ENCODE results near the gene NBAS. TPM values are rescaled to one million over a fixed set of nuclear protein-coding genes. Genes with fewer than 3 reads are reported as not detected.
A peak's percentile ranks its signal among the peaks of the same experiment; 100 is the strongest.

Gene NBAS
- total and polyA plus RNA-seq, 9 of the 15 experiments (the other 6 are each of a cell fraction or from before 2014, with no cell fraction given) = 15.3 to 94.4 (median 69.9) TPM

DNA sequence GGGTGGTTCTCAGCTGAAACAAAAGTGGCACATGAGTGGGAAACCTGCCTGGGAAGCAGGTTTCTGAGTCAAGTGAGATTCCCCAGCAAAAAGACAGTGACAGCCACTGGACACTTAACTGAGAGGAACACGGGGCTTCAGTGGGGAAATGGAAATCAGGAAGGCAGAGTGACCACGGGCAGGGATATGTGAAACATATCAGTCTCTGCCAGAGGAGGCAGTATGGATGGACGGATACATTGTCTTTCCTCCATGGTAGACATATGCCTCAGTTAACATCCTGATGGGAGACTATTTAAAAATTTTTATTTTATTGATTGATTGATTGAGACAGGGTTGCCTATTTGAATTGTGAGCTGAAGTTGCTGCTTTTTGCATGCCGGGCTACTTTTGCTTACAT lies 292.1 kb downstream of the NBAS start:
- FAIRE-seq = no peak
- Histone ChIP-seq H3K4me3 (no peak overlapping the region), H3K36me3 (ENCODE audit: control insufficient read depth, insufficient read depth, low read length) (peaks cover 59% of the 10 kb centered on the region; the same call in 2 of the 3 replicates), H3K9me3 (replicated peaks; ENCODE audit: control insufficient read depth, insufficient read depth, low read depth, low read length) (no peaks in the 10 kb centered on the region), H3K4me2 (ENCODE audit: insufficient read depth, low read length) (no peak overlapping the region), H3K4me1 (replicated peaks in 1 of 2; ENCODE audit: control insufficient read depth in 2 of 2, insufficient read depth in 2 of 2, low read length in 2 of 2) (no peaks in the 10 kb centered on the region), H2AFZ (ENCODE audit: low read depth, low read length) (no peak overlapping the region), H3K27me3 (ENCODE audit: control insufficient read depth in 2 of 2, insufficient read depth in 2 of 2, low read length in 2 of 2) (no peaks in the 10 kb centered on the region), H3K79me2 (ENCODE audit: control insufficient read depth, insufficient read depth, low read length) (no peaks in the 10 kb centered on the region), H3K27ac (ENCODE audit: extremely low read depth, low read depth, low read length) (no peak overlapping the region), H3K9ac (ENCODE audit: insufficient read depth in 1 of 2, low read depth in 2 of 2, low read length in 2 of 2) (no peak overlapping the region), H4K20me1 (replicated peaks; ENCODE audit: control insufficient read depth, insufficient read depth, low read length) (no peaks in the 10 kb centered on the region), H3K9me1 (ENCODE audit: control insufficient read depth, insufficient read depth, low read length) (no peaks in the 10 kb centered on the region)
- no peak for DNase-seq (ENCODE audit: extremely low read depth in 1 of 4, low spot score in 3 of 4)
- in situ Hi-C loops (cut with MboI) (no loop called here), intact Hi-C loops (cut with micrococcal nuclease) (no loop called here)
- 81% methylated on average over 4 of the region's 4 CpGs for WGBS (ENCODE audit: insufficient coverage, low coverage, missing lambda C conversion rate)
- no TSS peak for BruUV-seq (replicated peaks)
- ChIA-PET CTCF (ENCODE audit: low intra/inter-chr PET ratio) (no interaction called here), POLR2A (interaction anchor here (1.6 kb wide), 1 partner anchor 16 kb away, joined by 3 read pairs; no protein-coding TSS in a partner anchor)
- no peak for TF ChIP-seq TEAD1 (CRISPR knock-in tag; IDR thresholded peaks at IDR 0.05)
- TF ChIP-seq ZNF23 (CRISPR knock-in tag; IDR thresholded peaks at IDR 0.05) = no peak
- TF ChIP-seq ZNF174 (CRISPR knock-in tag; IDR thresholded peaks at IDR 0.05) = no peak
- TF ChIP-seq TSHZ1 (CRISPR knock-in tag; IDR thresholded peaks at IDR 0.05) = no peak
- TF ChIP-seq CXXC5 (CRISPR knock-in tag; IDR thresholded peaks at IDR 0.05) = no peak
- no peak for TF ChIP-seq SIN3A (IDR thresholded peaks at IDR 0.05; ENCODE audit: borderline replicate concordance in 2 of 2, control insufficient read depth in 1 of 2, low read depth in 2 of 2, low read length in 2 of 2)
- TF ChIP-seq, protein P1, sequence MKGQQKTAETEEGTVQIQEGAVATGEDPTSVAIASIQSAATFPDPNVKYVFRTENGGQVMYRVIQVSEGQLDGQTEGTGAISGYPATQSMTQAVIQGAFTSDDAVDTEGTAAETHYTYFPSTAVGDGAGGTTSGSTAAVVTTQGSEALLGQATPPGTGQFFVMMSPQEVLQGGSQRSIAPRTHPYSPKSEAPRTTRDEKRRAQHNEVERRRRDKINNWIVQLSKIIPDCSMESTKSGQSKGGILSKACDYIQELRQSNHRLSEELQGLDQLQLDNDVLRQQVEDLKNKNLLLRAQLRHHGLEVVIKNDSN (CRISPR knock-in tag; IDR thresholded peaks at IDR 0.05) = no peak
- no peak for TF ChIP-seq TAF9B (IDR thresholded peaks at IDR 0.05; ENCODE audit: partially characterized antibody)
- no peak for TF ChIP-seq ZNF695 (CRISPR knock-in tag; IDR thresholded peaks at IDR 0.05)
- peak; percentile 53; the same call in 2 of the 3 replicates for ATAC-seq

Measured in K562 (cell line).